Femur (tissue), 1 donor: ENCODE data around the gene CACNA2D1.
"Not testable (repeated sequence)": the region's sequence is repeated elsewhere in the genome, so short reads cannot be mapped to it uniquely, and the experiment has no call there.

Experiments used
- DNase-seq: peaks from one replicate; pipeline ENCODE4 v3.0.0-alpha.2; 2017

Gene CACNA2D1

DNA sequence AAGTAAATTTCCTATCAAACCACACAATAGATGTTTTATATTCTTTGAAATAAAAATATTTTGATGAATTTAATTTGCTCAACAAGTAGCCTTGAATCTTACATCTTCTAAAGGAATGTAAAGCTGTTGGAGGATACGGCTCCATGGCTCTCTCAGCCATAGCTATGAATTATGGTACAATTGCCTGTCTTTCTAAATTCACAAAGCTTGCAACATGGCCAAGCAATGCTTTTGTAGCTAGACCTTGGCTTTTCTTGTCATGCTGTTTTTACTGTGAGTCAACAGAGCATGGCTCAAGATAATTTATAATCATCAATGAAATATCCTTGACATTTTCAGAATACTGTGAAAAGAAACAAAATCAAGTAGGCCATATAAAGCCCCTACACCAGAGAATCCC is 286.7 kb downstream of the CACNA2D1 start:
- no peak for DNase-seq

DNA sequence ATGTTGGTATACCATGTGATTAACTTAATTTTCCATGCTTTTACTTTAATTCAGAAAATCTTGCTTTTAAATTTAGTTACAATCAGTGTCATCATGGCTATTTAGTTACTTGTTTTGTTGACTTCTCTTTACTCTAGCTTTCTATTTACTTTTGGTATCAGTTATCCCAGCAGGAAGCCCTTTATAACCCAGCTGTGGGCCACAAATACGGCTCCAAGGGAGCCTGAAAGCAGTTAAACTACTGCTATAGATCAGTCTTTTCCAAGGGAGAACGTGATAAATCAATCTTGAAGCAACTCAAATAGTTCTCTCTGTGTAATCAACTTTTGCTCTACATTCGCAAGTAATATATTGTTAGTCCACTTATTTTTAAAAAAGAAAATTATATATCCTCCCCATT is 287.4 kb downstream of the CACNA2D1 start:
- no peak for DNase-seq

GRCh38 chr7:82154728-82155127 is 288.8 kb downstream of the CACNA2D1 start:
- DNase-seq: no peak

DNA sequence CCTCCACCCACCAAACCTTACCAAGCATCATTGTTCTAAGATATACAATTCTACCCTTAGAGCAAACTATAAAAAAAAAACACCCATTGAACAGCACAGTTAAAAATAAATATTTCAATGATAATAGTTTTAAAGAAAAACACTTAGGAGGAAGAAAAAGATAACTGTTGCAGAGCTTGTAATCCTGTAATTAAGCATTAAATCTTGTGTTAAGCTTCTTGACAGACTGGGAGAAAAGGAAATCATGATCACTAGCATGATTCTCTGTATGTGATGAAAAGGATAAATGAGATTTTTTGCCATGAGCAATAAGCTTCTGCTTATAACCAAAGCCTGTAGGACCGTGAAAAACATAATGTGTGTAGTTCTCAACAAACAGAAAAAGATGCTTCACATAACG is 289.8 kb downstream of the CACNA2D1 start:
- no peak for DNase-seq

GRCh38 chr7:82152858-82153257 is 290.7 kb downstream of the CACNA2D1 start:
- DNase-seq: no peak

DNA sequence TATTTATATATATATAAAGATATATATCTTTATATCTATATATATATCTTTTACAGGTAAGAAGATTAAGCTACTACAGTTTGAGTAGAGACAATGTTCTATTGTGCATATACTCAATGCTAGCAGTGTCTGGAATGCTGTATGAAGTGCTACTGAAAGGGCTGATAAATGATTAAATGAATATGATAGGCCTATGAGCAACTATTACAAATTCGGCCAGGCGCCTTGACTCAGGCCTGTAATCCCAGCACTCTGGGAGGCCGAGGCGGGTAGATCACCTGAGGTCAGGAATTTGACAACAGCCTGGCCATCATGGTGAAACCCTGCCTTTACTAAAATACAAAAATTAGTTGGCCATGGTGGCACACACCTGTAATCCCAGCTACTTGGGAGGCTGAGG is 297.1 kb downstream of the CACNA2D1 start:
- no peak for DNase-seq

- no peak for DNase-seq
Measured at GRCh38 chr7:82142263-82142864, 301.2 kb downstream of the CACNA2D1 start.

- DNase-seq: no peak
Measured at GRCh38 chr7:82141427-82141826, 302.1 kb downstream of the CACNA2D1 start.

DNA sequence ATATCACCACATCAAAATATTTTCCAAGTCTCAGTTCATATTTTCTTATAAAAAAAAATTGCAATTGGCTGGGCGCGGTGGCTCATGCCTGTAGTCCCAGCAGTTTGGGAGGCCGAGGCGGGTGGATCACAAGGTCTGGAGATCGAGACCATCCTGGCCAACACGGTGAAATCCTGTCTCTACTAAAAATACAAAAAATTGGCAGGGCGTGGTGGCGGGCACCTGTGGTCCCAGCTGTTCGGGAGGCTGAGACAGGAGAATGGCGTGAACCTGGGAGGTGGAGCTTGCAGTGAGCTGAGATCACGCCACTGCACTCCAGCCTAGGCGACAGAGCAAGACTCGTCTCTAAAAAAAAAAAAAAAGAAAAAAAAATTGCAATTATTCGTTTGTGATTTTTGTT is 303.0 kb downstream of the CACNA2D1 start:
- not testable (repeated sequence) for DNase-seq

GRCh38 chr7:82131215-82131614 is 312.4 kb downstream of the CACNA2D1 start:
- no peak for DNase-seq

DNA sequence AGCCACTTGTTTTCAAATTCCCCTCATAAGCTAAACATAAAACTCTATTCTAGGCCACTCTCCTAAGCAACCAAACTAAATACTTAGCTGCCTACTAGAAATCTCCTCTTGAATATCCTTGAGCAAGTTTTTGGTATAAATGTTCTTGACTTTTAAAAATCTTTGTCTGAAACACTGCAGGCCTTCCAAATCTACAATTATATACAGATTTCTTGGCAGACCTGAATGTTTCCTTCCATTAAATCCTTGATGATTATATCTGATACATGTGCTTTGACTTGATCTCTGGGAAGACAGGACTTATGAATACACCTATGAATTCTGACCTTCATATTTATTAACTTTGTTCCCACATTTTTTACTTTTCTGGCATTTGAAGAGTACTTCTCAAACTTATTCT is 314.5 kb downstream of the CACNA2D1 start:
- DNase-seq: no peak

DNA sequence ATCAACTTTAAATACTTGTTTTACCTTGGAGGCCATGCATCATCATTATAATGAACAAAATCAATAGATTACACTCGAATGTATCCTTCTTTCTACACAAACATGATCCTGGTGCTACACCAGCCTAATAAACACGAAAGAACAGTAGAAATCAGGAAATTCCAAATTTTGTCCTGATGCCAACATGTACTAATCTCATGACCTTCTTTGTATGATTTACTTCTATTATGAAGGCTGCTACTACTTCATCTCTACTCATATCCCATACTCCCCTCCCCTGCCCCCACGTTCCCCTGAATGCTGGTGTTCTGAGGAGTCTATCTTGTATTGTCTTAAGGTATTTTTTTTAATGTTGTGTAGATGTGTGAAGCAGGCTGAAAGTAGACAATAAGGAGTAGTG is 315.0 kb downstream of the CACNA2D1 start:
- no peak for DNase-seq

DNA sequence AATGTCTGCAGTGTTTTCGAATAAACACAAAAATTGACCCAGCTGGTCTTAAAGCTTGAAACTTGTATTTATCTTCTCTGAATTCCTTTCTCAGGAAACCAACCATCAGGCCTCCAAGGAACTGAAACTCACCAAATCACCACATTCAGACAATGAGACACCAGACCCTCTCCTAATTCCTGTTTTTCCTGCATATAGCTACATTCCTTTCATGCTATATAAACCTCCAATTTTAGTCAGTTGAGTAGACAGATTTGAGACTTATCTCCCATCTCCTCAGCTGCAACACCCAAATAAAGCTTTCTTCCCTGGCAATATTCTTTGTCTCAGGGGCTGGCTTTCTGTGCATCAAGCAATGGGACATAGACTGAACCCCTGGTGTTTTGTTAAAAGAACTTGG is 317.0 kb downstream of the CACNA2D1 start:
- DNase-seq: no peak

DNA sequence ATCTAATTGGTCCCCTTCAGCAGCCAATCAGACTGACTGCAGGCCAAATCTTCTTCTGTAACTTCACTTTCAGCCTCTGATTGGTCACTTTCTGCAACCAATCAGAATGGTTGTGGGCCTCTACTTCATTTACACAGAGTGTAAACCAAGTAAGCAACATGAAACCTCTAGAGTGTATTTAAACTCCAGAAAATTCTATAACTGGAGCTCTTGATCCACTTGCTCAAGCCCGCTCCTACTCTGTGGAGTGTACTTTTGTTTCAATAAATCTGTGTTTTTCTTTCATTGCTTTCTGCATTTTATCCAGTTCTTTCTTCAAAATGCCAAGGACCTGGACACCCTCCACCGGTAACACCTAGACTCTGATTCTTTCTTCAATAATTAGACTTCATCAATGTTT is 319.1 kb downstream of the CACNA2D1 start:
- DNase-seq: no peak

DNA sequence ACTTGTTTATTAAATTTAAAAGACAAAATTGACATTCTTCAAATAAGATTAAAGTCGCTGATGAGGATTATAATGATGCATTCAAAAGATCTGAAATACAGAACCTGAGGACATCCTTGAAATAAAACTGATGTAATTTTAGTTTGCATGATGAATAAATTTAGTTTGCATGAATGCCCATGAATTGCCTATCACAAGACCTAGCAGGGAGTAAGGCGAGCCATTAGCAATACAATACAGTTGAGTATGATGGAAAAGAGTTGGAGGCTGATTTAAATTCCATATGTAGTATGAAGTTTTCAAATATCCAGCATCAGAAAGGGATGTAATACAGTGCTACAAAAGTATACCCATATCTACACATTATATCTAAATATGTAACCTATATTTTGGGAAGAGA is 321.3 kb downstream of the CACNA2D1 start:
- no peak for DNase-seq

- DNase-seq: no peak
Measured at GRCh38 chr7:82114237-82114636, 329.3 kb downstream of the CACNA2D1 start.

GRCh38 chr7:82110146-82110840 is 333.3 kb downstream of the CACNA2D1 start:
- DNase-seq: no peak

DNA sequence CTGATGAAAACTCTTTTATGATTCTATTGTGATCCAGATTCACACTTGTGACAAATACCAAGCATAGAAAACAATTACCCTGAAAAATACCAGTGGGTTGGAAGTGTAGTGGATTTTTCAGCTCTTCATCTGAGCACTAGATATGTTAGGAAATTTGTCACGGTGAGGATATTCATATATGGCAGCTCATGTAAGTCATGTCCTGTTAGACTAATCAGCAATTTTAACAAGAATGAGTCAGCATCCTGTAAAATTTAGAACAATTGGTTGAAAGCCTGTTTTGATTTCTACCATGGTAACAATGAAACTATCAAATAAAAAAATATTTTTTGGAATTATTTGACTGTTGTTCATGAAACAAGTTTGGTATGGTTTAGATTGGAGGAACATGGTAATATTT is 334.3 kb downstream of the CACNA2D1 start:
- no peak for DNase-seq

DNA sequence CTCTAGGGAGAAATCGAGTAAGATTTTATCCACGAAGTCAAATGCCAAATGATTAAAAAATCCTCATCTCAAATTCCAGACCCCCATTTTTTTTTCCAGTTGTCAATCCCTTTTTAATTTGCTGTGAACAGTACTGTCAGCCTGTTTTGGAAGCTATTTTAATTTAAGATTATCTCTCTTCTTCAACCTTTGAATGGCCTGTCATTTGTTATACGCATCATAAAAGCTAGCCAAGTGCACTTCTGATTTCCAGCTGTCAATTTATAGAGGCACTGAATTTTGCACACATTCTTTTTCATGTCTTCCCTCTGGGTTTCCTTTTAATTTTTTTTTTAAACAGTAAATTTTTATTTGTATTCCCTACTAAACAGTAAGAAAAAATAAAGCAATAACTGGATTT is 337.4 kb downstream of the CACNA2D1 start:
- no peak for DNase-seq

DNA sequence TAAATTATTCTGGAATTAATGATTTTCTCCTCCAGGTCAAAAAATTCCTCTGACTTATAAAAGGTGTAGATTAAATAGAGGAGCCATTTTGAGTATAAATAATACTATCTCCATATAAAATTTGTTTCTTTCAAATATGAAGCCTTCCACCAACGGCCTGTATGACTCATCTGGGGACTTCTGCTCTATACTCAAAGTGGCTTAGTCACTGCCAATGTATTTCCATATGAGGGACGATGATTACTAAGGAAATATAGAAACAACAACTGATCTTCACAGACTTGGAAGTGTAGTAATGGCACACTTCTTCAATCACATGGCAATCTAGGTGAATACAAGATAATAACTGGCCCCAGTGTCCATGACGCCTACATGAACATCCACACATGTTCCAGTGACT is 338.1 kb downstream of the CACNA2D1 start:
- no peak for DNase-seq

- no peak for DNase-seq
Measured at GRCh38 chr7:82098414-82098813, 345.2 kb downstream of the CACNA2D1 start.

GRCh38 chr7:82091126-82091684 is 352.4 kb downstream of the CACNA2D1 start:
- no peak for DNase-seq

DNA sequence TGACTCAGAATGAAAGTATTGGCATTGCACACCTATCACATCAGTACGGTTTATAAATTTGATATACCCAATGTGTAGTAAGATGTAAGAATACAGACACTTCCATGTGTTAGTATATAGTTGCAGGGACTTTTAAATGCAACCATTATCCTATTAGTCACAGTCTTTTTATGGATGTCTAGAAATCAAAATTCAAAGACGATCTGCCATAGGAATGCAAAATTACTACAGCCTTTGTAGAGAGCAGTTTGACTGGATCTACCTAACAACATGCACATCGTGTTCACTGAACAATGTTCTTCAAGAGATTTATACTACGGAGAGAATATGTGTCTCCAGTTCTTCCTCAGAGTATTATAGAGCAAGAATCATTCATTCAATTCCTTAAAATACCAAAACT is 356.5 kb downstream of the CACNA2D1 start:
- DNase-seq: no peak

DNA sequence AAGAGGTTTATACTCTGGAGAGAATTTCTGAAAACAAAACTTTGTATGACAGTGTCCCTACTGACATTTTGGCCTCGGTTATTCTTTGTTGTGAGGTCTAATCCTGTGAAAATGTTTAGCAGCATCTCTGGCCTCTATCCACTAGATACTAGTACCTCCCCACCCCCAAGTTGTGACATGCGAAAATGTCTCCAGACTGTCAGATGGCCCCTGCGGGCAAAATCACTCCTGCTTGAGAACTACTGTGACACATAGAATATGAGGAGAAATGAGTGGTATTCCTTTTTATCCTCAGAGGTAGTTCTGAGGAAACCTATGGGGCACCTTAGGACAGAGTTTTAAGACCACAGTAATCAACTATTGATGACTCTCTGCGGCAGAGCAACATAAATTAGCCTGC is 358.5 kb downstream of the CACNA2D1 start:
- no peak for DNase-seq
